ENCODE results near the gene CDHR3.
A peak's percentile ranks its signal among the peaks of the same experiment; 100 is the strongest.

CDHR3 gene

DNA sequence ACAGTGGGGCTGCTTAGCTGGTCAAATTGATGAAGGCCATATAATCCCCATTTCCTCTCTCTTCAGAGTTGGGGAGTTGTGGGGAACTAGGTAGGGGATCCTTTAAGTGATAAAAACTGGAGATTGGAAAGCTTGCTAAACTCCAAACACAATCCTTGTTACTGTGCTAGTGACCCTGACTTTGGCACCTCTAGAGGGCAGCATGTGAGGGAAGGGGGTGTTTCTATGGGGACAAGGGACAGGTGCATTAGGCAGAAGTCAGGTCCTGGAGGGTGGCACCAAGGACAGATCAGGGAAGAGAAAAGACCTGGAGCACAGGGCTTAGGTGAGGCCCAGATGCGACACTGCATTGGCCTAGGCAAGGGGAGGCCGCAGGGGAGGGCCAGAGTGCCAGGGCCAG is 66.9 kb downstream of the CDHR3 start:
- no peak for DNase-seq

DNA sequence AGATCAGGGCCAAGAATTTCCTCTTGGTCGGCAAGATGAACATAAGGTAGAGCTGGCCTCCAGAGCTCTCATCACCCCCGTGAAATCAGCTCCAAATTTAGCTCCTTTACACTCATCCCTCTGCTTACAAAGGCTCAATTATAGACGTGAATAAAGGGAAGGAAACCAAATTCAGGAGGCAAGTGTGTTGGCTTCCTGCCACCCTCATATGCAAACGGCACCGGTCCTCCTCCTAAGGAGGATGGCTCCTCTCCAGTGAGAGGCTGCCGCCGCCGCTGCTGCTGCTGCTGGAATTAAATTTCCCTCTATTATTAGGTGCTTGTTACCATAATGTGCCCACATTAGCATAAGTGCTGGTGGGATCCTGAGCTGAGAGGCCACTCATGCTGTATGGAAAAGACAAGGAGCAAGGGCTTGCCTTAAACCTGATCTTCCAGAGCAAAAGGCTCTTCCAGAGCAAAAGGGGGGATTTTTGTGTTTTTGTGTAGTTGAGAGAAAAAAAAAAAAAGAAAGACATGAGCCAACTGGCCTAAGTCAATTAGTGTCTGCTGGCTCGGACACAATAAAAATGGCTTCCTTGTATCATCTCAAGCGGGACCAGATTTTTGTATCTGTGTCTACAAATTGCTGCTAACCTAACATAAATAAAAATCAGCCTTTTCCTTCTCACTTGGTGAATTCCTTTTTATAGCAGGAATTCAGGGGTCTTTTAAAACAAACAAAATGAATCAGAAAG is 68.4 kb downstream of the CDHR3 start:
- no peak for DNase-seq

DNA sequence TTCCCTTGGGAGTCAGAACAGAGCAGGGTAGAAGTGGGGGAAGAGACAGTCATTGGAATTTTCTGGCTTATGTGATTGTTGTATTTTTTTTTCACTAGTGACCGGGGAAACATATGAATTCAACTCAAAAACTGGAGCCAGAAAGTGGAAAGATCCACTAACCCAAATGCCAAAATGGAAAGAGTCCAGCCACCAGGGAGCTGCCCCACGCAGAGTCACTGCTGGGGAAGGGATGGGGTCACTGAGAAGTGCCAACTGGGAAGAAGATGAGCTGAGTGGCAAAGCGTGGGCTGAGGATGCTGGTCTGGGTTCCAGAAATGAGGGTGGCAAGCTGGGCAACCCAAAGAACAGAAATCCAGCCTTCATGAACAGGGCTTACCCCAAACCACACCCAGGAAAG is 69.2 kb downstream of the CDHR3 start:
- no peak for DNase-seq

DNA sequence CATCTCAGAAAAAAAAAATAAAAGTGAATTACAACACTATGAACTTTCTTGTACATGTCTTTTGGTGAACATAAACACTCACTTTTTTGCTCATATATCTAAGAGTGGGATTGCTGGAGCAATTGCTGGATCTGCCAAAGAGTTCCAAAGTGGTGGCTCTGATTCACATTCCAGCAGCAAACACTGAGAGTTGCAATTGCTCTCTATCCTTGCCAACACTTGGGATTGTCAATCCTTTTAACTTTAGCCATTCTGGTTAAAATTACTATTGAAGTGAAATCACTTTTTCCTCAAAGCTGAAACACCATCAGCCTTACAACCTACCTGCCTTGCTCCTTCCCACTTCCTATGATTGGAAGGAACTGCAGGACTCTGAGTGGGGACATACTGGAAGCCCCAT is 70.7 kb downstream of the CDHR3 start:
- no peak for DNase-seq

DNA sequence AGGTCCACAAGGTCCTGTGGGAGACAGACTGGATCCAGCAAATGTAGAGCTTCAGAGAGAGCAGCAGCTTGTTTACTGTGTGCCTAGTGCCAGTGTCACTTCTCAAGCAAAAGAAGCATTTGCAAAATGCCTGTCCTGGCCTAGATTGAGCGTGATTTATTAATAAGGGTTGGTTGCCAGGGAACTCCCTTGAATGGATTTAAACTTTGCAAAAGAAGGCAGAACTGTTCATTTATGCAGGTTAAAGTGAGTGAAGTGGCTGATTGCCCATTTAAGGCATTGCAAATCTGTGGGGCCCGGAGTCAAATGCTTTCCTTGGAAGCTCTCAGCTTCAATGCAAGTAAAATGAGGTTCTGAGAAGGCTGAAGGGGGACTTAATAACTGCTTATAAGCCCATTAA is 71.3 kb downstream of the CDHR3 start:
- no peak for DNase-seq

DNA sequence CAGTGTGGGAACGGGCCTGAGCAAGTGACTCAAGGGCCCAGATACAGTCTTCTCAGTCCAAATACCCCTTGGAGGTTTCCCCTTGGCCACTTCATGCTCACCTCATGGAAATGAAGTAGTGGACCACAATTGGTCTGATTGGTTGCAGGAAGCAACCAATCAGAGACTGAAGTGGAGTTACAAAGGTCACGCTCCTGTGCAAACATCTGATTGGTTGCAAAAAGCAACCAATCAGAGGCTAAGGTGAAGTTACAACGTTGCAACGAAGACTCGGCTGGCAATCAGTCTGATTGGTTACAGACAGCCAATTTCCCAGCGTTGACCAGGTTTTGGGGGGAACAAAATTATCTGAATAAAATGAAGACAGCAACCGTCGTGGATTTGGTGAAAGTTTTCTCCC is 72.5 kb downstream of the CDHR3 start:
- no peak for DNase-seq

DNA sequence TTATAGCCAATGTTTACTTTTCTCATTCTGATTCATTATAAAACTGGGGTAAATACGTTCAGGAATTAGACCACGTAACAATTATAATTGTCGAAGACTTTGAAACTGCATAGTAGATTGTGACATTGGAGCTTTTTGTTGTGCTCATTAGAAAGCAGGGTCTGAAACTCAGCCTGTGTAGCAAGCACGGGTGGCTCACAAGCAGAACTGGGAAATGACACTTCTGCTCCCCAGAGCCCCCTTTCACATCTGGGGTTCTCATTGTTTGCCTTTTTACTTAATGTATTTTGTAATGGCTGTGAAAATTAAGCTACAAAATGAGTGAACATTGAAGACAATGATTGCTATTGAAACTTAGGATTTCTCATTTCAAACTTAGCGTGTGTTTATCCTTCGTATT is 72.9 kb downstream of the CDHR3 start:
- no peak for DNase-seq

DNA sequence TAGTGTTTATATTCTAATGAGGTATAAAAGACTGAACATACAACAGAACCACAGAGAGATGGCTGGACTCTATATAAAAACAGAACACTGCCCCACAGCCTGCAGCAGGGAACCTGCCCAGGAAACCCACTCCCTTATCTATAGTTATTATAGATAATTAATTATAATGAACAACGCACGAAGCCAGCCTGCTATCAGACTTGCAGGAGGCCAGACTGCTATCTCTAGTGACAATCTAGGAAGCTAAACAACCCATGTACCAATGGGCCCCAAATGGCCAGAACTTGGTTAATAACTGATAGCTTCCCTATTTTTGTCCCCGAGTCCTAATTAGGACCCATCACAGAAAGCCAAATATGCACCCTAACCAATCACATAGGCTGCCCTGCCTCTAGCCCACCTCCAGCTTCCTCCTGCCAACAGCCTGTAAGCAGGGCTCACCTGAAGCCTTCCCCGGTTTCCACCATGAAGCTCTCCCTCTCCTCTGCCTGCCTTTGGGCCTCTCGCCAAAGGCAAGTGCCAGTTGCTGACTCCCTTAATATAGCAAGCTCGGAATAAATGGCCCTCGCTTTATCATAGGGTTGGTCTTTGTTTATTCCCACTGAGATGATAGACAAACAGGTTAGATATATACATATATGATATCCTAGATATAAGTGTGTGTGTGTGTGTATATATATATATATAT is 74.6 kb downstream of the CDHR3 start:
- no peak for DNase-seq

DNA sequence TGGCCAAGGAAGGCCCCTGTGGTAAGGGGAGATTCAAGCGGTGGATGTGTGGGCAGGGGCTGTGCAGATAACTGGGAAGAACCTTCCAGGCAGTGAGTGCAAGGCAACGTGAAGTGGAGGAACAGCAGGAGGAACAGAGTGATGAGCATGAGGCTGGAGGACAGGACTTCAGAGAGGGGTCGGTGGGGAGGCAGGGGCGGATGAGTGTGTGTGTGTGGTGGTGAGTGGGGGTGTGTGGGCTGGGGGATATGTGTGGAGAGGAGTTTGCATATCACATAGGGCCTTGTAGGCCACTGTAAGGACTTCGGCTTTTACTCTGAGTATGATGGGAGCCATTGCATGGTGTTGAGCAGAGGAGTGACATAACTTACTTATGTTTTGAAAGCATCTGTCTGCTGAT is 75.2 kb downstream of the CDHR3 start:
- no peak for DNase-seq

DNA sequence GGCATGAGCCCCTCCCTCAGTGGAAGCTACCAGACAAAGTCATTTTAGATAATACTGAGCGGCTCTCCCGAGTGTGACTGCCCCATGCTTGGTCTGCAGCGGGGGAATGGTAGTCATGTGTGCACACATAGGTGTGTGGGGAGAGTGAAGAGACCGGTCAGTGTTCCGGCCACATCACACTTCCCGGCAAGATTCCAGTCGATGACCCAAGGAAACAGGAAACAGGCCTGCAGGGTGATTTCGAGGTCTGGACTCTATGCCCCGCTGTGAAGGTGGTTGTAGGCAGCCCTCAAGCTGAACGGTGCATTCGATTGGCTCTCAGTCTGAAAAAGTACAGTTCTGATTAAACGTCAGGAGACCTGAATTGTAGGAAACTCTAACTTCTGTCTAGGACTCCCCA is 75.9 kb downstream of the CDHR3 start:
- DNase-seq: no peak

DNA sequence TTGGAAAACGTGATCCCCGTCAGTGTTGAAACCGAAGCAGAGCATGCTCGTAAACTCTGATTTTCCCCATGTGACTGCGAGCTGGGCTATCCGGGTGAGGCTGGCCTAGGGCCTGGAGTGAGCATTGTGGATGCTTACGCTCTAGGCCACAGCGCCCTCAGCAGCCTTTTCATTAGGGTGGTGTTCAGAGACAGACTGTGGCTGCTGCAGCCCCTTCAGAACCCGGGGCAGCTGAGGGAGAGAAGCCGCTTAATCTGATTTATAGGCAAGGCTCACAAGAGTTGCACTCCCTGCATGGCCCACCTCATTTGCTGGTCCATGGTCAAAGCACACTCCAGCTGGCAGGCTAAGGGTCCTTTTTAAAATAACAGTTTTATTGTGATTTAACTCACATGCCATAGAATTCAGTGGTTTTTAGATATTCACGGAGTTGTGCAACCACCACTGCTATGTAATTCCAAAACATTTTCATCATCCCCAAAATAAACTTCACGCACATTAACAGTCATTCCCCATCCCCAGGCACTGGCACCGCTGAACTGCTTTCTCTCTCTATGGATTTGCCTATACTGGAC is 76.5 kb downstream of the CDHR3 start:
- no peak for DNase-seq

DNA sequence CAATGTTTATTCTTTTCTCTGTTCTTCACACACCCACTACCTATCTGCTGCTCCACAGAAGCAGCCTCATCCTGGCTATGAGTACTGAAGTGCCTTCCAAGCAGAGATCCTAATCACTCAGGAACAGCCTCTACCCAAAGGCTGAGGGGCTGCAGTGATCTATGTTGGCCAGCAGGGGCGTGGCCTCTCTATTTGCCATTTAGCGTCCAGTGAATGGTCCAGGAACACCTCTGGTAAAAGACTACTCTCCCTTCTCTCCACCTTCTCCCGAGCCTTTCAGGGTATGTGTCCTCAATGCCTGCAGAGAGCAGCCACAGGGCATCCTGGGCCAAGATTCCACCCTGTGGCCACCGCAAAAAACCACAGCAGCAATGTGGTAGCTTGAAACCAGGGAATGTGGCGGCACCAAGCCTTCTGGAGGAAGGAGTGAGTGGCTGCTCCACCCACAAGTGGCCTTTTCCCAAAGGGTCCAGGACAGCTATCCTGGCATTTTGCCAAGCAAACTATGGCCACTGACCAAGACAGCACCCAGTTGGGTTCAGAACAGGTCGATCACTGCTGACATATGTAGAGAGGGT is 78.2 kb downstream of the CDHR3 start:
- peak; percentile 29 to 48 for DNase-seq

DNA sequence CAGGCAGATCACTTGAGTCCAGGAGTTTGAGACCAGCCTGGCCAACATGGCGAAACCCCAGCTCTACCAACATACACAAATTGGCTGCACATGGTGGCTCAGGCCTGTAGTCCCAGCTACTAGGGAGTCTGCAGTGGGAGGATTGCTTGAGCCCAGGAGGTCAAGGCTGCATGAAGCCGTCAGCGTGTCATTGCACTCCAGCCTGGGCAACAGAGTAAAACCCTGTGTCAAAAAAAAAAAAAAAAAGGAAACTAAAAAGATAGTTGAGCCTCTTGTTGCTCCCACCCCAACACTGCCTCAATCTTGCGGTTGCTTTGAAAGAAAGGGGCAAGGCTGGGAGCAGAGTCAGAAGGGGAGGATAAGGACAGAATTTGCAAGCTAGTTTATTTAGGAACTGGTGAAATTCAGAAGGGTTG is 79.1 kb downstream of the CDHR3 start:
- no peak for DNase-seq

DNA sequence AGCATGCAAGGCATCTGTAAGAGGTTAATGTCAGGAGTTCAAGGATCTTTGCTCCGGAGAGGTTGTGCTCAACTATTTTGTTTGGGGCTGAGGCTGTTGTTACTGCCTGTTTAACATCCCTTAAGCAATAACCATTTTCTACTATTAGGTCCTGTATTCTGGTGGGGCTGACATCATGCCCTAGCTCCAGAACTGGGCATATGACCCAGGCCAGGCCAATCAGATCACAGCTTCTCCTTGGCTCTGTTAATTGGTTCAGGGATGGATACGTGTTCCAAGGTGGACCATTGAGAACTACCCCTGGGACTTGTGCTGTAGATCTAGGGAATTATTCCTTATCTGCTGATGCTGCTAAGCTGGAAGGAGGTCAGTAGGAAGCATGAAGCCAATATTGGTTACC is 82.1 kb downstream of the CDHR3 start:
- DNase-seq: no peak

DNA sequence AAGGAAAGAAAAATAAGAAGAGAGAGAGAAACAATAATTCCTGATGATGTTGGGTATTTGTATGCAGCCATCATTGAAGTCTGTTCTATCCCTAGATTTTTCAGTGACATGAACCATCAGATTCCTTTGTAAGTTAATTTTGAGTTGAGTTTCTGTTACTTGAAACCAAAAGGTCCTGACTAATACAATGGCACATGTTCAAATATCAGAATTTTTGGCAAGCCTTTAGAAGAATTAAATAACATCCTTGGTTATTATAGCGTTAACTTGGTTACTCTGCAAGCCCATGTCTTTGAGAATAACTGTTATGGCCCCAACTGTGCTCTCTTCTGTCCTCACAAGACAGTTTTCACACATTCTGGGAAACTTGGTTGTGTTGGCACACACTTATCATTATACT is 82.5 kb downstream of the CDHR3 start:
- no peak for DNase-seq

DNA sequence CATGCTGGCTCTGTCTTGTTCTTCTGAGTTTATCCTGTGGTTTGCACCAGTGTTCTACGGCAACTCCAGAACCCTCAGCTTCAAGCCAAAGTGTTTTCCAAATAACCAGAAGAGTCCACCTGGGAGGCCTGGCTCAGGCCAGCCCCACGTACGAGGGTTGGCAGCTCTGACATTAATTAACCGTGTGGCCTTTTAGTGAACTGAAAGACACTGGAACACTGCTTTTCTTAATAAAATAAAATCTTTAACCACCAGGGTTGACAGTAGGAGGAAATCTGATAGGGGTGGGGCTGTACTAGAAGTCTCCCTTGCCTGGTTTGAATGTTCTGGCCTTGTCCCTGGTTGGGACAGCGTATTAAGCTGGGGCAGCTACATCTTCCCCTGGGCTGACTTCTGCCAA is 84.1 kb downstream of the CDHR3 start:
- no peak for DNase-seq

DNA sequence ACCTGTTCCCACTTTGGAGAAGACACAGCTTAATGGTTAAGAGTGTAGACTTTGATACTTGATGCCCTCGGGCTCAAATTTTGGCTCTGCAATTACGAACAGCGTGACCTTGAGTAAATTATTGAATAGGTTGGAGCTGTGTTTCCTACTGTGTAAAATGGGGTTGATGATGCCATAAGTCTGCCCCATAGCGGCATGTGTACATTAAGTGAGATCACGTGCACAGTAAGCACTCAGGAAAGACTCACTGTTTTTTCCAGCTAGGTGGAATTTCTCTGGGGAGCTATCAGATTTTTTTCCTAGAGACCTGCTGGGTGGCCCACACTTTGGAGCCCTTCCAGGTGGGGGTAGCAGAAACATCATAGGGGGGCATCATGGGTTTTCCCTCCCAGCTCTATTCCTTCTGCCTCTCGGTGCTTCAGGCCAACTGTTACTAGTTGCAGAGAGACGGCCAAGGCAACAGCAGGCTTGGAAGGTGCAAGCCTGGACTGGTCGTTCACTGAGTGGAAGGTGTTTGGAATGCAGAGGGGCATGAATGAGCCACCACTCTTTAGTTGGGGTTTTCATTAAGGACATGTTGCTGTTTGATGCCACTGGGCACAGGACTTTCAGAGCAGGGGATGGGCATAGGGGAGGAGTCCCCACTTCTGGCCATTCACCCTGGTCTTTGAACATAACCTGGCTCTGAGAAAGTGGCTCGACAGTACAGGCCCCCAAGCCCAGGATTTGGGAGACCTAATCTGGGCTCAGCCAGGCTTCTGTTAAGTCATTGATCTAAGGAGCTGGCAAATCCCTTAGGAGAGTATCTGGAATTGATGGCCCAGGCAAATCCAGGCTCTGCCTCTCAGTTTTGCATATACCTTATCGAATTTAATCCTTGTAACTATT is 85.0 kb downstream of the CDHR3 start:
- DNase-seq: no peak

DNA sequence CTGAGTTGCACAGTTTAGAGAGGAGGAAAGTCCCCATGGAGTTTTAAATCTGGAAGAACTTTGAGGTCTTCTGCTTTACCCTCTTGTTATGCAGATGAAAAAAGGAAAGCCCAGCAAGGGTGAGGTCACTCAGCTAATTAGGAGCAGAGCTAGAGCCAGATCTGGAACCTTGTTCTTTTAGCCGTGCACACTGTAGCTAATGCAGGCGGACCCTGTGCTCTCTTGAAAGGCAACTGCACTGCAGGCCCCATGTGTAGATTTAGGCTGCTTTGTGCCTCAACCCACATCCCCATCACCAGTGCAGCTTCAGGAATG is 85.6 kb downstream of the CDHR3 start:
- DNase-seq: no peak

DNA sequence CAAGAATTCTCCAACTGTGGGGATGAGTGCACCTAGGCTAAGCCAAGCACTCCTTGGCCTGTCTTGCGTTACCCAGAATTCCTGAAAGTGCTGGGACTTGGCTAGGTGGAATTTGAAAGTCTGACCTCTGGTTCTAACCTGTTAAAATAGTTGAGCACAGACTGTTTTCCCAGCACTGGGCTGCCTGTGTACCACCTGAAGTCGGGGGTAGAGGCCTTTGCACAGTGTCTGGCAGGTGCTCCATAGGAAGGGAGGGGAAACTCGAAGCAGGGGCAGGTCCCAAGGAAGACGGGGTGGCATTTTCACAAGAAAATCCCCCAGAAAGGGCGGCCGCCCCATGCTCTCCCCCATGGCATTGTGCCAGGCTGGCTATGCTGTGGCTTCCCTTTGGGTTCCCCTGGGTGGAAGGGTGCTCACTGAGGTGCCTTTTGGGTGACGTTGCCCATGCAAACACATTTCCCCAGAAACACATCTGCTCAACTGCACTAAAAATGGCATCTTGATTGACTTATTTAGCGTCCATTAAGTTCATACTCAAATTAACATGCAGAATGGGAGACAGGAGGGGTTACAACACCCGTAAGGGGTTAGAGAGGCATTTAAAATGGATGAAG is 86.2 kb downstream of the CDHR3 start:
- no peak for DNase-seq

DNA sequence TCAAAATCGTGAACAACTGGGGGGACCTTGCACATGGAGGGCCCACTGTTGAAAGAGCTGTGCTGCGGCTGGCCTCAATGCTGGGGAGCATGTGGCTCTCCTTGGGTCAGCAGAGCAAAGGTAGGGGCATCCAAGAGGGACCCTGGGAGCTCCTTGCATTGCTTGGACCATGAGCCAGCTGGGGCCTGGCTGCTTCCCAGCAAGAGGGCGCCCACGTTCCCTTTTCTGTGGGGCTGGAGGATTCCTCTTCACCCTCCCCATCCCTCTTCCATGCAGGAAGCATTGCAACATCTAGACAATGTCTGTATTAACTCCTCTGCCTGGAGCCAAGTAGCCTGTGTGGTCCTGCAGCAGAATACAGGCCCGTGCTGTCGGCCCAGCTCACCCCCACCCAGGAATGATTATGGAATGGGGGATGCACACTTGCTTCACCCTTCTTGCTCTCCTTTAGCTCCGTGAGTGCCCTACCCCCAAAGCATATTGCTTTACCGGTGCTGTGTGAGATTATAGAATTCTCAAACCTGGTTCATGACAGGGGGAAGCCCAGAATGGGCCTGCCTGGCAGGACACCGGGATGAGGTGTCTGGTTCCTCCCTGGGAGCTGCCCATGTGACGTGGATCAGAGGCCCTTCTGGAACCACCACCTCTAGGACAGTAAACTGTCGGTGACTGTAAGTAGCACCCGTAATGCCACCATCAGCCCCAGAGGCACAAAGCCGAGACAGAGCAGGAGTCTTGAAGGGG is 87.1 kb downstream of the CDHR3 start:
- no peak for DNase-seq

DNA sequence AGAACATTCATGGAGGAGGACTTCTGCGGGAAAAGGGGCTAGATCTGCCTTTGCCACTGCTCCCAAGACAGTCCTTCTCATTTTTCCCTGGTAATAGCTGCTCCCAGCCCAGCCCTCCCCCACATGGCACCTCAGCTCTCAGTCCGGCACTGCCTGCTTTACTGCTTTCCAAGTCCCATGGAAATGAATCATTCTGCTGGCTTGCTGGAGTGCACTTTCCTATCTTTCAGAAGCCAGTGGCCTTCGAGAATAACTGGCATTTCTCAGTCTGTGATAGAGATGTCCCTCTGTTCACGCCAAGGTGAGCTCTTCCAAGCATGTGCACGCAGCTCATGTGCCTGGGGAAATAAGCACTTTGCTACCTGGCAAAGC is 87.7 kb downstream of the CDHR3 start:
- no peak for DNase-seq

DNA sequence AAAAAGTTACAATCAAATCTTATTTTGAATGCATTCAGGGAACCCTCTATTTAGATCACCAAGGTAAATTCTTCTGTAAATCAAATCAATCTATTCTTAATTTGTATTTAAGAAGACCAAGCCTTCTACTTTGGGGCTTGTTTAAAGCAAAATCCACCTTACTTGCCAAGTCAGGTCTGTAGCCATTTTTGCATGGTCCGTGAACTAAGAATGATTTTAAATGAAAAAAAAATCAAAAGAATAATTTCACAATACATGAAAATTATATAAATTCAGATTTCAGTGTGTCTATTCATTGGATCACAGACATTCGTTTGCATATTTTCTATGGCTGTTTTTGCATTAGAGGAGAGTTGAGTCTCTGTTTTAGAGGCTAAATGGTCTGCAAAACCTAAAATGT is 89.6 kb downstream of the CDHR3 start:
- no peak for DNase-seq

All from activated CD4-positive, alpha-beta T cell treated with anti-CD3 and anti-CD28 coated beads, Interleukin-2, amount 50 U/mL, for 48 hours (primary cell).